ENCODE data around the gene DYDC1.

The DYDC1 gene

DNA sequence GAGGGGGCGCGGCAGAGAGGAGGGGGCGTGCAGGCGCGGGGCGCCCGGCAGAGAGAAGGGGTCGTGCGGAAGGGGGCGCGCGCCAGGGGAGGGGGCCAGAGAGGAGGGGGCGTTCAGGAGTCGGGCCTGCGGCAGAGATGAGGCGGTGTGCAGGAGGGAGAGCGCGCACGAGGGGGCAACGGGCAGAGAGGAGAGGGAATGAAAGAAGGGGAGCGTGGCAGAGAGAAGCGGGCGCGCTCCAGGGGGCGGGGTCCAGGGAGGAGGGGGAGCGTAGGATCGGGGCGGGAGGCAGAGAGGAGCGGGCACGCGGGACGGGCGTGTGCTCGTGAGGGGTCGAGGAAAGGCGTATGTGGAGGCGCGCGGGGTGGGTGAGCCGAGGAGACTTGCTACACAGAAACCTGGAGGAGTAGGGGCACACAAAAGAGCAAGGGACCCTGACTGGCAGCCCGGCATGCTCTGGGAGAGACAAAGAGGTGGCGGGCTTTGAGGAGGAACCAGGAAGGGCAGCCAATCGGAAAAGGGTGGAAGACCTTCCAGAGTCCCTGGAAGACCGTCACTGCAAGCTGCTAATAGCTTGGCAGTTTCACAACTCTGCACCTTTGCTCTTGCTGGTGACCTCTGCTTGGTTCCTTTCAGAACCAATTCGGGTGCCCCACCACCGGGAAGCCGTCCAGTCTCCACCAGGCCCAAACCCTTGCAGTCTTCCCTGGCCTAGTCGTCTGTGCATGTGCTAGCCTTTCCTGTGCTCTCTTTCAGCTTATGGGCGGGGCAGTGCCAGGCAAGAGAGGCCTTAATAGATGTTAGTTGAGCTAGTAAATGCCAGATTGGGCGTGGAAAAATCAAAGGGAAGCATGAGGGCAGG lies 665 bp upstream of the DYDC1 start:
- in situ Hi-C loops (cut with MboI; ENCODE audit: low sequenced_read_pairs, unreplicated experiment): no loop called here
- no peak for DNase-seq (ENCODE audit: low spot score)
- TF ChIP-seq, protein P1, sequence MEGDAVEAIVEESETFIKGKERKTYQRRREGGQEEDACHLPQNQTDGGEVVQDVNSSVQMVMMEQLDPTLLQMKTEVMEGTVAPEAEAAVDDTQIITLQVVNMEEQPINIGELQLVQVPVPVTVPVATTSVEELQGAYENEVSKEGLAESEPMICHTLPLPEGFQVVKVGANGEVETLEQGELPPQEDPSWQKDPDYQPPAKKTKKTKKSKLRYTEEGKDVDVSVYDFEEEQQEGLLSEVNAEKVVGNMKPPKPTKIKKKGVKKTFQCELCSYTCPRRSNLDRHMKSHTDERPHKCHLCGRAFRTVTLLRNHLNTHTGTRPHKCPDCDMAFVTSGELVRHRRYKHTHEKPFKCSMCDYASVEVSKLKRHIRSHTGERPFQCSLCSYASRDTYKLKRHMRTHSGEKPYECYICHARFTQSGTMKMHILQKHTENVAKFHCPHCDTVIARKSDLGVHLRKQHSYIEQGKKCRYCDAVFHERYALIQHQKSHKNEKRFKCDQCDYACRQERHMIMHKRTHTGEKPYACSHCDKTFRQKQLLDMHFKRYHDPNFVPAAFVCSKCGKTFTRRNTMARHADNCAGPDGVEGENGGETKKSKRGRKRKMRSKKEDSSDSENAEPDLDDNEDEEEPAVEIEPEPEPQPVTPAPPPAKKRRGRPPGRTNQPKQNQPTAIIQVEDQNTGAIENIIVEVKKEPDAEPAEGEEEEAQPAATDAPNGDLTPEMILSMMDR (IDR thresholded peaks at IDR 0.05; ENCODE audit: borderline replicate concordance, control extremely low read depth, extremely low read depth, insufficient read depth, missing control alignments): no peak

DNA sequence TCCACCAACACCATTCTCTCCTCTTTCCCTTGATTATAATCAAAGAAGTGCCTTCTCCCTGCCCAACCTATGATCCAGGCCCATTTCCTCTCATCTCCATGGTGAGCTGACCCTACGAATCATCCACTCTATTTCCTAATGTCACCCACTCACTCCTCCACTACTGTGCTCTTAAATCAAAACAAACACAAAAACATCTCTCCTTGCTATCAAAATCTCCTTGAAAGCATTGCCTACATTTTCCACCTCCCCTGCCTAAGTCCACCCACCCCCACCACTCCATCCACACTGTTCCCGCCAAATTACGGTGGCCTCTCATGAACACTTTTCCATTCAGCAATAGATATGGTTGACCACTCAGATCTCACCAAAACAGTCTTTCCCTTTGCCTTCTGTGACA lies 5.3 kb downstream of the DYDC1 start:
- no peak for DNase-seq (ENCODE audit: low spot score)
- TF ChIP-seq, protein P1 (IDR thresholded peaks at IDR 0.05; ENCODE audit: borderline replicate concordance, control extremely low read depth, extremely low read depth, insufficient read depth, missing control alignments): no peak
- in situ Hi-C loops (cut with MboI; ENCODE audit: low sequenced_read_pairs, unreplicated experiment): no loop called here

DNA sequence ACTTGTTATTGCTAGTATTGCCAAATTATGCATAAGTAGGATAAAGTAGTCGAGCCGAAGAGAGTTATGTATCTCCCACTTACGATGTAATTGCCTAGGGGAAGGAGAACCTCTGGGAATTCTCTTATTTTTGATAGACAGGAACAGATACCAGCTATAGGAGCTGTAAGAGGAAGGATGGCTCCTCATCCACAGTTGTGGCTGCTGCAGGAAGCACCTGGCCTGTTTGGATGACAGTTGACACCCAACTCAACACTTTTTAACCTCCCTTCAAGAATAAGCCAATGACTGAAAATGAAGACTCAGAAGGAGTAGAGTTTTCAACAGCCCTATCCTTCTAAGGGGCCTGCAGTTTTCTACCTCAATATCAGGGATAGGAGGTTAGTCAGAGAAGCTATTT lies 6.3 kb downstream of the DYDC1 start:
- TF ChIP-seq, protein P1 (IDR thresholded peaks at IDR 0.05; ENCODE audit: borderline replicate concordance, control extremely low read depth, extremely low read depth, insufficient read depth, missing control alignments): no peak
- no peak for DNase-seq (ENCODE audit: low spot score)
- in situ Hi-C loops (cut with MboI; ENCODE audit: low sequenced_read_pairs, unreplicated experiment): no loop called here

DNA sequence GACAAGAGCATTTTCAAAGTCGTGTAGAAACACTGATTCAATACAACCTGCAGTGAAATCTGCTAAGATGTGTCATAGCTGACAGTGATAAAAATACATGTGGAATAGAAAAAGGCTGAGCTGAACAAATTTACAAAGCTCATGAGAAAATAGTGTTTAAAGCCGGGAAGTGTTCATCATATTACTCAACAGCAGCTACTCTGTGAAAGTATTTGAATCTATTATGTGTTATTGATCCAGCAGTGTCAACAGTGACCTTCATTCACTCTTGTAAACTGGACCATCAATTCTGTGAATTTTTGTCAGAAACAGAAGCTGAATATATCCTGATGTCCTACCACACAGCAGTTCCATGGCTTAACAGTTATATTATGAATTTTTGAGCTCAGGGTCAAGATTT lies 11.6 kb downstream of the DYDC1 start:
- no peak for DNase-seq (ENCODE audit: low spot score)
- in situ Hi-C loops (cut with MboI; ENCODE audit: low sequenced_read_pairs, unreplicated experiment): no loop called here
- TF ChIP-seq, protein P1 (IDR thresholded peaks at IDR 0.05; ENCODE audit: borderline replicate concordance, control extremely low read depth, extremely low read depth, insufficient read depth, missing control alignments): no peak

DNA sequence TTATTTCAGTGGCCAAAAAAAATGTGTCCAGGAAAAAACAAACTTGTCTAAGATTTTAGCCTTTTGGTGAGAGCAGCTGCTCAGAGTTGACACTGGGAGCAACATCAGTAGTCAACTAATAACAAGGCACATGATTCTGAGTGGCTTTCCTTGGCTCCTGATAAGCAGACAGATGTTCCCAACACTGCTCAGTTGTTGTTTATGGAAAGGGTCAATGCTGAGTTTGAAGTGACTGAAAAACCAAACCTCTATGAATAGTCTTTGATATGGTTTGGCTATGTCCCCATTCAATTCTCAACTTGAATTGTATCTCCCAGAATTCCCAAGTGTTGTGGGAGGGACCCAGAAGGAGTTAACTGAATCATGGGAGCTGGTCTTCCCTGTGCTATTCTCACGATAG lies 12.3 kb downstream of the DYDC1 start:
- TF ChIP-seq, protein P1 (IDR thresholded peaks at IDR 0.05; ENCODE audit: borderline replicate concordance, control extremely low read depth, extremely low read depth, insufficient read depth, missing control alignments): no peak
- no peak for DNase-seq (ENCODE audit: low spot score)
- in situ Hi-C loops (cut with MboI; ENCODE audit: low sequenced_read_pairs, unreplicated experiment): no loop called here

DNA sequence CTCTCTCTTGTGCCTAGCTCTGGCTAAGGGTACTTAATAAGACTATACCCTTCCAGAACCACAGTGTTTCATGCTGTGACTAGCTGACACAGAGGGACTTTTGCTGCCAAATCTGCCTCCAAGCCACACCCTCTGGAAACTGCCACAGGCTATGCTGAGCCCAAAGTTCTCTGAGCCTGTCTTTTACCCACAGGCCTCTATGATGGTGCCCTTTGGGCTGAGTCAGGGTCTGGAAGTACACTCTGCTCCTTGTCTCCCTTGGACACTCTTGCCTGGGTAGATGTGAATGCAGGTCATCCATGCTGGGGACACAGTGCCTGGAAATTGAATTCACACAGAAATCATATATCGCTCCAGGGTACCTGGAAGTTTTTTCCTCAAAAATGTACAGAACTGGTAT lies 22.6 kb downstream of the DYDC1 start:
- TF ChIP-seq, protein P1 (IDR thresholded peaks at IDR 0.05; ENCODE audit: borderline replicate concordance, control extremely low read depth, extremely low read depth, insufficient read depth, missing control alignments): no peak
- in situ Hi-C loops (cut with MboI; ENCODE audit: low sequenced_read_pairs, unreplicated experiment): no loop called here
- no peak for DNase-seq (ENCODE audit: low spot score)
